GM21786 (cell line): Measurements from ENCODE around the gene GATA5.

Source experiments
- ATAC-seq: cut with Tn5 transposase; IDR thresholded peaks from one replicate; pipeline ENCODE4 v1.9.1; 2021; ENCODE audit not compliant: unreplicated experiment

Gene GATA5

GRCh38 chr20:62457098-62457497 is 18.7 kb downstream of the GATA5 start:
- no peak for ATAC-seq

DNA sequence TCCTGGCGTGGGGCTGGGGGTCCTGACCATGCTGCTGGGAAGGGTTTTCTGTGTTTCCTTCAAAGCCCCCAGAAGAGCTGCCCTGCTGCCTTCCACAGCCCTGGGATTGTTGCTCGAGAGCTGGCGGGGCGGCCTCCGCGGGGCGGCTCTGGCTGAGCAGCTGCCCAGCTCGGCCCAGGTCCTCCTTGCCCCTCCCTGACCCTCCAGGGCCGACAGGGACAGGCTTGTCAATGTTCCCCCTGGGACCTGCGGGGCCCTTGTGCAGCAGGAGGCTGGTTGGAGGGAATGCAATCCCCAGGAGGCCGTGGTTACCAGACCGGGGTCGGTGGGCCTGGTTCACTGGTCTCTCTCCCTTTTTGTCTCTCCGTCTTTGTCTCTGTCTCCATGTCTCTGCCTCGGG is 19.9 kb downstream of the GATA5 start:
- ATAC-seq: no peak

DNA sequence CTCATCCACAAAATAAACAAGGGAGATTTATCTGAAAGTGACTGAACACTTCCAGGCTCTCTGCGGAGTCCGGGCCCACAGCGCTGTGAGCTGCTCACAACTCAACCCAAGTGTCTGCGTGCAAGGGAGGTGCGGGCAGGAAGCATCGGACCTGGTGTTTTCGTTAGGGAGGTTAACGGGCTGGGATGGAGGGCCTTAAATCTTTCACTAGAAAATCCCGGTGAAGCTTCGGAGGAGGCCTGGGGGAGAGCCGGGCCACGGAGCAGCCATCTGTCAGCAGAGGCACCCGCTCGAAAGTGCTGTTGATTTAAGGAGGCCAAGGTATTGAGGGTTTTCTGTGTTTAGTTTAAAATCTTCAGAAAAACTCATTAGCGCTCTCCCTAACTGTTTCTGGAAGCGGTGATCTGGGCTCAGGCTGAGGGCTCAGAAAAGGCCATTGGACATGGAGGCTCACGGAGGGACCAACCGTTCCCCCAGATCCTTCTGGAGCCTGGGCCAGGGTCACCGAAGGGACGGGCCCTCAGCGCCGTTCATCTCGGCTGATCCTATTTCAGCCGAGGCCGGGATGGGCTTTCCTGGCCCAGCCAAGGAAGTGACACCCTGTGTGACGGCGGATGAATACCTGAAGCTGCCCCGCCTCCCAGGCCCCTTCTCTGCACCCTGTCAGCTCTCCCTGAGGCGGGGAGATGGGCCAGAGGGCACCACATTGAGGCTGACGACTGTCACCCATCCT is 20.7 kb downstream of the GATA5 start:
- no peak for ATAC-seq

GRCh38 chr20:62453186-62453808 is 22.5 kb downstream of the GATA5 start:
- ATAC-seq: no peak

- no peak for ATAC-seq
These were observed 23.2 kb downstream of the GATA5 start for GRCh38 chr20:62452475-62453095.

DNA sequence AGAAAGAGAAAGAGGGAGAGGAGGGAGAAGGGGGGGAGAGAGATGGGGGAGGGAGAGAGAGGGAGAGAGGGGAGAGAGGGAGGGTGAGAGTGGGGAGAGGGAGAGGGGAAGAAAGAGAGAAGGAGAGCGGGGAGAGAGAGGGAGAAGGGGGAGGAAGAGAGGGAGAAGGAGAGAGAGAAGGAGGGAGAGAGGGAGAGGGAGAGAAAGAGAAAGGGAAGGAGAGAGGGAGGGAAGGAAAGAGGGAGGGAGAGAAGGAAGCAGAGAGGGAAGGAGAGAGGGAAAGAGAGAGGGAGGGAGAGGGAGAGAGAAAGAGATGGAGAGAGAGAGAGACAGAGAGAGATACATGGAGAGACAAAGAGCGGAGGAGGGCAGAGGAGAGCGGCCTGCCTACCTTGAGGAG is 23.8 kb downstream of the GATA5 start:
- no peak for ATAC-seq

DNA sequence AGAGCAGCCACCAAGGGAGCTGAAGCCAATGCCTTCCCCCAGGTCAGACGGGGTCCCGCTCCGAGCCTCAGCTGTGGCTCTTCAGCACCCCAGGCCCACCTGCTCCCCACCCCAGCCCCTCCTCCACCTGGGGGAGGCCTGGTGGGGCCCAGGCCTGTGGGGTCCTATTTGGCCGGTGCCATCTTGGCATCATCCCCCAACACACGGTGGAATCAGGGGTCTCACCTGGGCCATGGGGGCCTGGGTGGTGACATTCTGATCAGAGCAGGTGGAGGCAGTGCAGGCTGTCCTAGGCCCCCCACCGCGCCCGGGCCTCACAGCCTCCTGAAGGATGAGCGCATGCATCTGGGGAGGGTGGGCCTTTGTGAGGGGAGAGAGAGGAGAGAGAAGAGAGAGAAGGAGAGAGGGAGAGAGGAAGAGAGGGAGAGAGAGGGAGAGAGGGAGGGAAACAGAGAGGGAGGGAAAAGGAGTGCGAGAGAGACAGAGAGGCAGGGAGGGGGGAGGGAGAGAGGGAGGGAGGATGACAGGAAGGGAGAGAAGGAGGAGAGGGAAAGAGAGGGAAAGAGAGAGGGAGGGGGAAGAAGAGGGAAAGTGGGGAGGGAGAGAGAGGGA is 24.5 kb downstream of the GATA5 start:
- ATAC-seq: no peak

DNA sequence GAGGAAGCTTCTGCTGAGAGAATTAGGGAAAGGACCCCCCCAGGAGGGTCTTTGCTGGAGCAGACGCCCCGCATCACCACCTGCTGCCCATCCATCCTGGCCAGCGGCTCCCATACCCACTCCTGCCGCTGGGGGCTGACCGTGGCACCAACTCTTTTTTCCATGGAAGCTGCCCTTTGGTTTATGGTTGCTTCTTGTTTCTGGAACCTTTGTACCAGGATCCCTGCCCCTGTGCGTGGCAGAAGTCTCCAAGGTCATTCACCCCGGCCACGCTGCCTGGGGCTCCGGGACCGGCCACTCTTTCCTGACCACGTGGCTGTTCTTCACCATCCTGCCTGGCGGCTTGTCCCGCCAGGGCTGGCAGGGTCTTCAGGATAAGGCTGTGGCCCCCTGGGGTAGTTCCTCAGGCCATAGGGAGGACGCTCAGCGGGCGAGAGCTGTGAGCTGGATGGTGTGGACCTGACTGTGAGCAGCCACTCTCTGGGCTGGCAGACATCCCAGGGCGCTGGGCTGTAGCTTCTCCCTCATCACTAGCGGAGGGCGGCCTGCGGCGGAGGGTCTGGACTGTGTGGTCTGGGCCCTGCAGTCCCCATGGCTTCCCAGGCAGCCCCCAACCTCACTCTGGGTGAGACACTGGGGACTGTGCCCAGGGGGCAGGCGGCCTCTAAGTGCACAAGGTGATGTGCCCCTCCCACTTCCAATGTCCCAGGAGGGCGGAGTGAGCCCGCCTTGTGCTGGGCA is 25.7 kb downstream of the GATA5 start:
- ATAC-seq: no peak

- ATAC-seq: no peak
These were observed 27.0 kb downstream of the GATA5 start for GRCh38 chr20:62448788-62449187.

- no peak for ATAC-seq
These were observed 27.8 kb downstream of the GATA5 start for GRCh38 chr20:62448038-62448437.

GRCh38 chr20:62446888-62447869 is 28.6 kb downstream of the GATA5 start:
- ATAC-seq: no peak

- ATAC-seq: no peak
These were observed 29.3 kb downstream of the GATA5 start for GRCh38 chr20:62446481-62446880.

GRCh38 chr20:62445553-62446340 is 30.0 kb downstream of the GATA5 start:
- no peak for ATAC-seq

- ATAC-seq: no peak
These were observed 31.5 kb downstream of the GATA5 start for GRCh38 chr20:62444286-62444685.

DNA sequence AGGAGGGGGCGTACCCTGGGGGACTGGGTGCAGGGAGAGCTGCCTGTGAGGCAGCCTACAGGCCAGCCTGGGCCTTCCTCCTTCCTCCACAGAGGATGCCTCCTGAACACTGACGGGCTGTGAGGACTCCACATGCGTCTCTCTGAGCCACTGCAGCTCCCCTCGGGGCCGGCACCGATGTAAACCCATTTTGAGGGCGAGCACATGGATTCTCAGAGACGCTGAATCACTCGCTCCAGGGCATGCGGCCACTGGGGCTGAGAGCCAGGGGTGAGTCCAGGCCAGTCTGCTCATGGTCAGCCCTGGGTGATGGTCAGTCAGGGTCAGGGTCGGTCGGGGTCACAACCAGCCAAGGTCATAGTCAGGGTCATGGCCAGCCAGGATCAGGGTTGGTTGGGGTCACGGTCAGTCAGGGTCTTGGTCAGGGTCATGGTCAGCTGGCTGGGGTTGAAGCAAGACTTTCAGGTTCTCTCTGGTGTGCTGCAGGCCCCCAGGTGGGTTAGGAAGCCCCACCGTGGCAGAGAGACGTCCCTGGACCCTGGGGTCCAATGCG is 33.7 kb downstream of the GATA5 start:
- no peak for ATAC-seq

DNA sequence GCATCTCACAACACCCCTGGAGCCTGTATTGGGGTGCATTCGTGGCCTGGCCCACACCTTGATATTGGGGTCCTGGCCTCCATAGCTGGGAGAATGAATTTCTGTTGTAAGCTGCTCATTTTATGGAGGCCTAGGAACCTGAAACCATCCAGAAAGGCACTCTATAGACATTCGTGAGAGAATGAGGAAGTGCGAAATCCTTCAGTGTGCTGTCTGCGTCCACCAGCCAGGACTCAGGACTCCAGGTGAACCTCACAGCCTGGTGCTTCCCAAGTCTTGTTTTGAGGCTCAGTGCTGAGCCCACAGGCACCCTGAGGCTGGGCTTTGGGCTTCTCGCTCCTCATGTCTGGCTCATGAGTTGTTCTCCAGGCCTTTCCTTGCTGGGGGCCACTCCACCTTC is 36.6 kb downstream of the GATA5 start:
- no peak for ATAC-seq

GRCh38 chr20:62437927-62438326 is 37.9 kb downstream of the GATA5 start:
- no peak for ATAC-seq

GRCh38 chr20:62437496-62437895 is 38.3 kb downstream of the GATA5 start:
- ATAC-seq: no peak

GRCh38 chr20:62436692-62437091 is 39.1 kb downstream of the GATA5 start:
- no peak for ATAC-seq
